Liver (tissue), 9 donors: ENCODE measurements around the gene ADAMTS15. TPM values are rescaled to one million over a fixed set of nuclear protein-coding genes. Genes with fewer than 3 reads are reported as not detected.

ENCODE experiments used
- DNase-seq: peaks from one replicate; pipeline ENCODE4 v3.0.0-alpha.2; 2017; ENCODE audit warnings: low spot score
- H3K27ac ChIP-seq, 2 donors: one replicate each; pipeline ENCODE4 v1.7.0; 2013; ENCODE audit warnings: inconsistent platforms in 2 of 2, low read length in 2 of 2, control low read depth in 1 of 2, low read depth in 1 of 2, mild to moderate bottlenecking in 1 of 2
- H3K27me3 ChIP-seq, 4 donors: one replicate each; pipeline versions ENCODE4 v1.6.1 to v1.7.0; 2013; ENCODE audit warnings: low read length in 3 of 4, inconsistent platforms in 1 of 4, mild to moderate bottlenecking in 1 of 4, moderate library complexity in 1 of 4; ENCODE audit not compliant: control insufficient read depth in 4 of 4, insufficient read depth in 4 of 4
- H3K36me3 ChIP-seq, 4 donors: one replicate each; pipeline versions ENCODE4 v1.6.1 to v1.7.0; 2013; ENCODE audit warnings: low read length in 3 of 4, mild to moderate bottlenecking in 3 of 4, low read depth in 1 of 4, moderate library complexity in 1 of 4; ENCODE audit not compliant: control insufficient read depth in 4 of 4, insufficient read depth in 3 of 4
- H3K4me1 ChIP-seq, 4 donors: one replicate each; pipeline versions ENCODE4 v1.6.1 to v1.7.0; 2013; ENCODE audit warnings: low read length in 3 of 4, mild to moderate bottlenecking in 3 of 4, moderate library complexity in 1 of 4; ENCODE audit not compliant: control insufficient read depth in 4 of 4, insufficient read depth in 4 of 4
- H3K4me3 ChIP-seq, 3 donors: one replicate each; pipeline versions ENCODE4 v1.6.1 to v1.7.0; 2013; ENCODE audit warnings: low read length in 3 of 3, control low read depth in 1 of 3, low read depth in 1 of 3, mild to moderate bottlenecking in 1 of 3
- H3K9ac ChIP-seq, 2 donors: one replicate each; pipeline ENCODE4 v1.7.0; 2013; ENCODE audit warnings: low read length in 2 of 2, mild to moderate bottlenecking in 2 of 2, moderate library complexity in 2 of 2, control low read depth in 1 of 2, low read depth in 1 of 2
- H3K9me3 ChIP-seq, 4 donors: one replicate each; pipeline versions ENCODE4 v1.6.1 to v1.7.0; 2013; ENCODE audit warnings: low read length in 3 of 4; ENCODE audit not compliant: control insufficient read depth in 4 of 4
- ATF3 ChIP-seq: IDR thresholded peaks from 2 replicates; pipeline ENCODE4 v1.6.1; 2016; ENCODE audit warnings: antibody characterized with exemption
- CTCF ChIP-seq: fragments of 150-350 bp; IDR thresholded peaks from 2 replicates; pipeline ENCODE4 v1.5.1; 2017; ENCODE audit warnings: improper control_type of control experiment, low read depth, low read length; ENCODE audit not compliant: missing input control
- EGR1 ChIP-seq, 2 donors: IDR thresholded peaks; 2 replicates each; pipeline ENCODE4 v1.6.1; 2016 to 2018; ENCODE audit warnings: antibody characterized with exemption in 2 of 2, low read depth in 2 of 2
- FOXA1 ChIP-seq: IDR thresholded peaks from 2 replicates; pipeline ENCODE4 v1.6.1; 2016; ENCODE audit warnings: antibody characterized with exemption
- FOXA2 ChIP-seq: IDR thresholded peaks from 2 replicates; pipeline ENCODE4 v1.6.1; 2016; ENCODE audit warnings: antibody characterized with exemption
- GABPA ChIP-seq, 2 donors: IDR thresholded peaks in 1 of 2; conservative IDR thresholded peaks in 1 of 2; 2 replicates each; pipeline ENCODE4 v1.6.1; 2016; ENCODE audit warnings: antibody characterized with exemption in 2 of 2, mild to moderate bottlenecking in 1 of 2, moderate library complexity in 1 of 2
- HNF4A ChIP-seq, 2 donors: conservative IDR thresholded peaks; 2 replicates each; pipeline ENCODE4 v1.6.1; 2016; ENCODE audit warnings: antibody characterized with exemption in 2 of 2, mild to moderate bottlenecking in 2 of 2
- HNF4G ChIP-seq: IDR thresholded peaks from 2 replicates; pipeline ENCODE4 v1.6.1; 2016; ENCODE audit warnings: antibody characterized with exemption
- JUND ChIP-seq, 2 donors: IDR thresholded peaks; 2 replicates each; pipeline ENCODE4 v1.6.1; 2016; ENCODE audit warnings: antibody characterized with exemption in 2 of 2
- NR2F2 ChIP-seq: IDR thresholded peaks from 2 replicates; pipeline ENCODE4 v1.6.1; 2016; ENCODE audit warnings: antibody characterized with exemption
- RAD21 ChIP-seq, 2 donors: IDR thresholded peaks; 2 replicates each; pipeline ENCODE4 v1.6.1; 2016; ENCODE audit warnings: antibody characterized with exemption in 2 of 2, mild to moderate bottlenecking in 2 of 2
- REST ChIP-seq: IDR thresholded peaks from 2 replicates; pipeline ENCODE4 v1.6.1; 2016; ENCODE audit warnings: antibody characterized with exemption, mild to moderate bottlenecking
- RXRA ChIP-seq, 2 donors: IDR thresholded peaks; 2 replicates each; pipeline ENCODE4 v1.6.1; 2017 to 2018; ENCODE audit warnings: antibody characterized with exemption in 2 of 2, mild to moderate bottlenecking in 1 of 2
- SP1 ChIP-seq: IDR thresholded peaks from 2 replicates; pipeline ENCODE4 v1.6.1; 2018; ENCODE audit warnings: antibody characterized with exemption, mild to moderate bottlenecking
- TAF1 ChIP-seq: conservative IDR thresholded peaks from 2 replicates; pipeline ENCODE4 v1.6.1; 2016; ENCODE audit warnings: antibody characterized with exemption, mild to moderate bottlenecking
- YY1 ChIP-seq: IDR thresholded peaks from 2 replicates; pipeline ENCODE4 v1.6.1; 2016; ENCODE audit warnings: antibody characterized with exemption, mild to moderate bottlenecking
- WGBS: extraction: QIAGEN DNeasy Blood & Tissue Kit; methylation state at CpG from one replicate; pipeline ENCODE4 v1.1.7; 2013; 5-methylcytosine and 5-hydroxymethylcytosine counted together
- polyA plus RNA-seq, 2 donors: library from polyadenylated mRNA; stranded (reverse) in 1 of 2; unstranded in 1 of 2; fragments of 200-250 nt in 1 of 2; fragments of >200 nt in 1 of 2; fragmentation: Nextera tagmentation in 1 of 2; extraction: Ambion mirVana in 1 of 2; gene quantifications; one replicate each; pipeline versions ENCODE4 v1.2.1 to v1.2.3, GENCODE V29; 2013 to 2015
- total RNA-seq, 2 donors: library from RNA; depleted of rRNA; stranded (reverse); fragments of >200 nt; gene quantifications; one replicate each; pipeline ENCODE4 v1.2.3, GENCODE V29; 2014
- TF ChIP-seq, protein P1 (sequence below): IDR thresholded peaks from 2 replicates; pipeline ENCODE4 v1.6.1; 2016; ENCODE audit warnings: antibody characterized with exemption
- TF ChIP-seq, protein P2 (sequence below): IDR thresholded peaks from 2 replicates; pipeline ENCODE4 v1.6.1; 2016; ENCODE audit warnings: antibody characterized with exemption
- donor health status: healthy.
- donor health status: healthy.
- donor health status: healthy.
- donor health status: healthy.
- donor health status: healthy.

ADAMTS15 gene
- total and polyA plus RNA-seq, 4 donors = 0.06 to 1.3 (median 0.77) TPM

- no peak overlapping the region for H3K4me3 ChIP-seq
- H3K27me3 ChIP-seq = peaks cover 0 to 2% (median 0%) of the 10 kb centered on the region in 4 donors
- no peak for DNase-seq
- H3K9me3 ChIP-seq = no peaks in the 10 kb centered on the region
- TF ChIP-seq, protein P1, sequence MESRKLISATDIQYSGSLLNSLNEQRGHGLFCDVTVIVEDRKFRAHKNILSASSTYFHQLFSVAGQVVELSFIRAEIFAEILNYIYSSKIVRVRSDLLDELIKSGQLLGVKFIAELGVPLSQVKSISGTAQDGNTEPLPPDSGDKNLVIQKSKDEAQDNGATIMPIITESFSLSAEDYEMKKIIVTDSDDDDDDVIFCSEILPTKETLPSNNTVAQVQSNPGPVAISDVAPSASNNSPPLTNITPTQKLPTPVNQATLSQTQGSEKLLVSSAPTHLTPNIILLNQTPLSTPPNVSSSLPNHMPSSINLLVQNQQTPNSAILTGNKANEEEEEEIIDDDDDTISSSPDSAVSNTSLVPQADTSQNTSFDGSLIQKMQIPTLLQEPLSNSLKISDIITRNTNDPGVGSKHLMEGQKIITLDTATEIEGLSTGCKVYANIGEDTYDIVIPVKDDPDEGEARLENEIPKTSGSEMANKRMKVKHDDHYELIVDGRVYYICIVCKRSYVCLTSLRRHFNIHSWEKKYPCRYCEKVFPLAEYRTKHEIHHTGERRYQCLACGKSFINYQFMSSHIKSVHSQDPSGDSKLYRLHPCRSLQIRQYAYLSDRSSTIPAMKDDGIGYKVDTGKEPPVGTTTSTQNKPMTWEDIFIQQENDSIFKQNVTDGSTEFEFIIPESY = no peak
- TF ChIP-seq TAF1 (no peak), GABPA (IDR thresholded peaks at IDR 0.05 in 1 of 2, conservative IDR thresholded peaks at IDR 0.05 in 1 of 2) (no peak), FOXA1 (no peak), ATF3 (no peak), CTCF (no peak), JUND (IDR thresholded peaks at IDR 0.05) (no peak)
- TF ChIP-seq, protein P2, sequence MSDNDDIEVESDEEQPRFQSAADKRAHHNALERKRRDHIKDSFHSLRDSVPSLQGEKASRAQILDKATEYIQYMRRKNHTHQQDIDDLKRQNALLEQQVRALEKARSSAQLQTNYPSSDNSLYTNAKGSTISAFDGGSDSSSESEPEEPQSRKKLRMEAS = no peak
- H3K4me1 ChIP-seq = no peaks in the 10 kb centered on the region
- no peak overlapping the region for H3K27ac ChIP-seq
- no peaks in the 10 kb centered on the region for H3K36me3 ChIP-seq
- 90% methylated on average over 5 of the region's 5 CpGs for WGBS
- H3K9ac ChIP-seq = no peak overlapping the region
Measured at GRCh38 chr11:130465263-130465662, 16.8 kb downstream of the ADAMTS15 start.

DNA sequence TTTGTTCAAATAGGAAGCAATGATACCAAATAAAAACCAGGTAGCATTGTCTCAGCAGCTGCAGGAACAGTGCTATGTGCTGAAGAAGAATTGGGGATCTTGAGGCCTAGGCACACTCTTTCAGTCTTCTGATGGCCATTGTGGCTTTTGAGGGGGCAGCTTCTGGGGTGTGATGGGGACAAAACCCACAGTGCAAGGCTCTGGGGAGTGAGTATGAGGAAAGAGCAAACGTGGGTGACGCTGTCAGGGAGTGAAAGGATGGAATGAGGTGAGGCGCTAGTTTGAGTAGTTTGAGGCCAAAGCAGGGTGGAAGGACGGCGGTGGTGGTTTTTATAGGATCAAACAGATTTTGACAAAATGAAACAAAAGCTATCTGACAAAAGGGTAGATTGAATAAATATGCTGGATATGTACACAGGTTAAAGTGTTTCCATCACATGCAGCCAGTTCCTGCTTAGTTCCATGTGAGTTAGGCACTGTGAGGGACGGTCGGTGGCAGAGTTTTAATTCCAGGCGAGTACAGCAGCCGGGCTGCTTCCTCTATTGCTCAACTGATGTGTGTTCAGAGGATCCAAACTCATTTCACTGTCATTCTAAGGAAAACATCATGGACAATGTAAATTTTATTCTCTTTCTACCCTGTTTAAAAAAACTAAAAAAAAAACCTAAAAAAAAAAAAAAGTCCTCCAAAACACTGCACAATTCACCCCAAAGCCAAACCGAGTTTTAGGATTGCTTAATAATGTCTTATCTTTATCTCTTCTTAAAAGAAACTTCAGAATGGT is 18.9 kb downstream of the ADAMTS15 start:
- no peaks in the 10 kb centered on the region for H3K36me3 ChIP-seq
- H3K9me3 ChIP-seq = no peaks in the 10 kb centered on the region
- no peak overlapping the region for H3K9ac ChIP-seq
- no peaks in the 10 kb centered on the region for H3K27me3 ChIP-seq
- H3K4me1 ChIP-seq = no peaks in the 10 kb centered on the region
- WGBS = 82% methylated on average over 10 of the region's 10 CpGs
- no peak for DNase-seq
- H3K4me3 ChIP-seq = no peak overlapping the region
- no peak overlapping the region for H3K27ac ChIP-seq
- TF ChIP-seq RAD21 (IDR thresholded peaks at IDR 0.05) (no peak), CTCF (no peak), REST (no peak), YY1 (no peak), TAF1 (no peak), SP1 (no peak), FOXA1 (no peak), FOXA2 (no peak), HNF4G (no peak), GABPA (IDR thresholded peaks at IDR 0.05 in 1 of 2, conservative IDR thresholded peaks at IDR 0.05 in 1 of 2) (no peak), RXRA (IDR thresholded peaks at IDR 0.05) (no peak), HNF4A (conservative IDR thresholded peaks at IDR 0.05) (no peak), EGR1 (IDR thresholded peaks at IDR 0.05; ENCODE audit: low read depth in 2 of 2) (no peak), ATF3 (no peak), JUND (IDR thresholded peaks at IDR 0.05) (no peak), NR2F2 (no peak)
- TF ChIP-seq, protein P2 = no peak
